ENCODE data around the gene GABBR2.

The GABBR2 gene

GRCh38 chr9:98567540-98568233 lies 141.0 kb downstream of the GABBR2 start:
- no peak overlapping the region for H3K4me3 ChIP-seq (ENCODE audit: low read length)
- TF ChIP-seq, protein P1, sequence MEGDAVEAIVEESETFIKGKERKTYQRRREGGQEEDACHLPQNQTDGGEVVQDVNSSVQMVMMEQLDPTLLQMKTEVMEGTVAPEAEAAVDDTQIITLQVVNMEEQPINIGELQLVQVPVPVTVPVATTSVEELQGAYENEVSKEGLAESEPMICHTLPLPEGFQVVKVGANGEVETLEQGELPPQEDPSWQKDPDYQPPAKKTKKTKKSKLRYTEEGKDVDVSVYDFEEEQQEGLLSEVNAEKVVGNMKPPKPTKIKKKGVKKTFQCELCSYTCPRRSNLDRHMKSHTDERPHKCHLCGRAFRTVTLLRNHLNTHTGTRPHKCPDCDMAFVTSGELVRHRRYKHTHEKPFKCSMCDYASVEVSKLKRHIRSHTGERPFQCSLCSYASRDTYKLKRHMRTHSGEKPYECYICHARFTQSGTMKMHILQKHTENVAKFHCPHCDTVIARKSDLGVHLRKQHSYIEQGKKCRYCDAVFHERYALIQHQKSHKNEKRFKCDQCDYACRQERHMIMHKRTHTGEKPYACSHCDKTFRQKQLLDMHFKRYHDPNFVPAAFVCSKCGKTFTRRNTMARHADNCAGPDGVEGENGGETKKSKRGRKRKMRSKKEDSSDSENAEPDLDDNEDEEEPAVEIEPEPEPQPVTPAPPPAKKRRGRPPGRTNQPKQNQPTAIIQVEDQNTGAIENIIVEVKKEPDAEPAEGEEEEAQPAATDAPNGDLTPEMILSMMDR (conservative IDR thresholded peaks at IDR 0.05; ENCODE audit: low read length), result no peak
- DNase-seq (ENCODE audit: low read depth), result no peak

DNA sequence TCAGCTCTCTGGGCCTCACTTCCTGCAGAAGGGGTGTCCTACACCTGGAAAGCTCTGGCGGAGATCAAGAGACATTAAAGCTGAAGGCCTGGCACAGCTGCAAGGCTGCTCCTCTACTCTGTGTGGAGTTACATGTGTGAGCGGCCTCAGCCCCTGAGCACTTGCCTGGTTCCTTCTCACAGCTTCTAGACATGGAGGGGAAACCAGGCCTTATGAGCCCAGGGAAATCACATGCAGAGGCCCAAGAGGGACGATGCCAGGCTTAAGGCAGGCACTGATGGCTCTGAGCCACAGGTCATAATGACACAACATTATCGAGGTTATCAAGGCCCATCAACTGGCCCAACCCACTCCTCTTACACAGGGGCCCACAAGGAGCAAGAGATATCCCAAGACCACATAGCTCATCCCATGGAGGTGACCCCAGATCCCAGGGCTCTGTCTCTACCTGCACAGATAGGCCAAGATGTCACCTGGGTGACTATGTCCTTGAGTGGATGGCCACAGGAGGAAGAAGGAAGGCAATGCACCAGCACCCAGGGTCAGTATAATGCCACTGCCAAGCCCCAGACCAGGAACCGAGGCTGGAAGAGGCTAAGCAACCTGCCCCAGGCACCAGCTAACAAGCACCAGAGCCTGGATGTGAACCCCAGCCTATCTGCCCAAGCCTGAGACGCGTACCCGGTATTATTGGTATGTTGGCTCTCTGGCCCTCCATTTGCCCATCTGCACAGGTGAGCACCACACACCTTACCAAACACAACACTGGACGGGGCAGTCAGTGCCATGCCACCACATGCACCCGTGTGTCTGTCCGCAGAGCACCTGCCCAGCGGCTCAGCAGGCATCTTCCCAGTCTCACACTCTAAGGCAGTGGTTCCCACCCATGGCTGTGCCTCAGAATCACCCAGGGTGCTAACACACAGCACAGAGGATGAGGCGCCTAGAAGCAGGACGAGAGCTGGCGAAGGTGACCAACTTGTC lies 143.3 kb downstream of the GABBR2 start:
- TF ChIP-seq, protein P1 (conservative IDR thresholded peaks at IDR 0.05; ENCODE audit: low read length), result no peak
- DNase-seq (ENCODE audit: low read depth), result no peak
- H3K4me3 ChIP-seq (ENCODE audit: low read length), result no peak overlapping the region

GRCh38 chr9:98564714-98565113 lies 144.0 kb downstream of the GABBR2 start:
- no peak overlapping the region for H3K4me3 ChIP-seq (ENCODE audit: low read length)
- DNase-seq (ENCODE audit: low read depth), result no peak
- TF ChIP-seq, protein P1 (conservative IDR thresholded peaks at IDR 0.05; ENCODE audit: low read length), result no peak

DNA sequence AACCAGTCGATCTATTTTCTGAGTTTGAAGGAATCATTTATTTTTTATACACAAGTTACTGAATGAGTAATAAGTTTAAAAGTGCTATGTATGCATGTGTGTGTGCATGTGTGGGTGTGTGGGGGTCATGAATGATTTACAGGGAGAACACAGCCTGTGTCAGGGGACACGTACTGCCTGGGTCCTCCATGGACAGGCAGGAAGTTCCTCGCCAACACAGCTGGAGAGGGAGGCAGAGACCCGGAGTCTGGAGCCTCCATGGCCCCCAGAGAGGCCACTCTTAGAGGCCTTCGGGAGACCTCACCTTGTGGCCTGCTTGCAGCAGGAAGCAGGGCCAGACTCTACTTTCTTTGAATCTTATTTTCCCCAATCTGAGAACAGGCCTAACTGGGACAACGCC lies 144.7 kb downstream of the GABBR2 start:
- TF ChIP-seq, protein P1 (conservative IDR thresholded peaks at IDR 0.05; ENCODE audit: low read length), result no peak
- no peak for DNase-seq (ENCODE audit: low read depth)

GRCh38 chr9:98563212-98563907 lies 145.4 kb downstream of the GABBR2 start:
- no peak overlapping the region for H3K4me3 ChIP-seq (ENCODE audit: low read length)
- TF ChIP-seq, protein P1 (conservative IDR thresholded peaks at IDR 0.05; ENCODE audit: low read length), result no peak
- DNase-seq (ENCODE audit: low read depth), result no peak

More for the DNA sequence above, 144.7 kb downstream of the GABBR2 start:
- no peak overlapping the region for H3K4me3 ChIP-seq (ENCODE audit: low read length)

DNA sequence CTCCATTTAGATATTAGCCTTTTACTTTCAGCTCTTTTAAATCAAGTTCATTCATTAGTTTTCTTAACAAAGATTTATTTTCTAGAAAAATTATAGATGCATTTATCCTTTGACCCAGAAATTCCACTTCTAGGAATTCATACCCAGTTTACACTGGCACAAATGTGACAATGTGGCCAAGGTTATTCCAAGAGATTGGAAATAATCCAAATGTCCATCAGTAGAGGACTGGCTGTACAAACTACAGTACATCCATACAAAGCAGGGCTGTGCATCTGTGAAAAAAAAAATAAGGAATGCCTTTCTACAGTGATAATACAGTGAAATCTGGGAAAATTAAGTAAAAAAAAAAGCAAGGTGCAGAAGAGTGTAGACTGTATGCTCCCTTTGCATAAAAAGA lies 149.2 kb downstream of the GABBR2 start:
- no peak for DNase-seq (ENCODE audit: low read depth)
- TF ChIP-seq, protein P1 (conservative IDR thresholded peaks at IDR 0.05; ENCODE audit: low read length), result no peak
- H3K4me3 ChIP-seq (ENCODE audit: low read length), result no peak overlapping the region

Measured in AG10803 (cell line).